ENCODE measurements around the gene FMOD.

DNA sequence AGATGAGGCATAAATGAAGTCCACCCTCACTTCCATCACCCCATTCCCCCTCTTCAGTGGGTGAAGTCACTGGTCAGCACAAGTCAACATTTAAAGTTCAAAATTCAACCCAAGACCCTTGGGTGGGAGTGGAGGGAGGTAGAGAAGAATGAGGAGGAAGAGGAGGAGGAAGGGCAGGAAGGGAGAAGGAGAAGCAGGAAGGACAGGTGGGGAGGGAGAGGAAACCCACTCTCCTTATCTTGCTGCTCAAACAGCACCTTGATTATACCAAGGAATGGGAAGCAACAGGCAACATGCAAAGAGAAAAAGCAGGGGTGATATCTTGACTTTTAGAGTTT is 49.6 kb downstream of the FMOD start:
- TF ChIP-seq, protein P1, sequence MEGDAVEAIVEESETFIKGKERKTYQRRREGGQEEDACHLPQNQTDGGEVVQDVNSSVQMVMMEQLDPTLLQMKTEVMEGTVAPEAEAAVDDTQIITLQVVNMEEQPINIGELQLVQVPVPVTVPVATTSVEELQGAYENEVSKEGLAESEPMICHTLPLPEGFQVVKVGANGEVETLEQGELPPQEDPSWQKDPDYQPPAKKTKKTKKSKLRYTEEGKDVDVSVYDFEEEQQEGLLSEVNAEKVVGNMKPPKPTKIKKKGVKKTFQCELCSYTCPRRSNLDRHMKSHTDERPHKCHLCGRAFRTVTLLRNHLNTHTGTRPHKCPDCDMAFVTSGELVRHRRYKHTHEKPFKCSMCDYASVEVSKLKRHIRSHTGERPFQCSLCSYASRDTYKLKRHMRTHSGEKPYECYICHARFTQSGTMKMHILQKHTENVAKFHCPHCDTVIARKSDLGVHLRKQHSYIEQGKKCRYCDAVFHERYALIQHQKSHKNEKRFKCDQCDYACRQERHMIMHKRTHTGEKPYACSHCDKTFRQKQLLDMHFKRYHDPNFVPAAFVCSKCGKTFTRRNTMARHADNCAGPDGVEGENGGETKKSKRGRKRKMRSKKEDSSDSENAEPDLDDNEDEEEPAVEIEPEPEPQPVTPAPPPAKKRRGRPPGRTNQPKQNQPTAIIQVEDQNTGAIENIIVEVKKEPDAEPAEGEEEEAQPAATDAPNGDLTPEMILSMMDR (IDR thresholded peaks at IDR 0.05): no peak
- TF ChIP-seq POLR2A (IDR thresholded peaks at IDR 0.05): no peak
- TF ChIP-seq EP300 (IDR thresholded peaks at IDR 0.05): no peak
